Left forelimb (tissue), 1 donor: Measurements from ENCODE around the gene CDK3.
"Not testable (repeated sequence)": the region's sequence is repeated elsewhere in the genome, so short reads cannot be mapped to it uniquely, and the experiment has no call there.

Source experiments
- DNase-seq: peaks from one replicate; pipeline ENCODE4 v3.0.0-alpha.2; 2018; ENCODE audit warnings: low spot score

CDK3 gene

DNA sequence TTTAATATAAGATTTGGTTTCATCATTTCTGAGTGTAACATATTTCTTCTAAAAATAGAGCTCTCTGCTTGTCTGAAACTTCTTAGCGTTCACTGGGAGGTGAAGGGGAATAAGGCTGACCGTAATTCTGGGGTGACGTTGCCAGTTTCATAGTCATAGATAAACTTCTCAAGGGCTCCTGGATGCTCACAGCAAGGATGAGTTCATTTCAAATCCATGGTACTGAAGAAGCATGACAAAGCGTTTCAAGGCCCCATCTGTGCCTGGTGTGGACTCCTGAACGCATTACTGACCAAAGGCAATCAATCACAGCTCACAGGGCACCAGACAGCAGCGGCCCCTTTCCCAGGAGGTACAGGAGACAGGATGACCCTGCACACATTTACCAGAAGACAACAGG, 38.5 kb downstream of the CDK3 start:
- DNase-seq, result no peak

DNA sequence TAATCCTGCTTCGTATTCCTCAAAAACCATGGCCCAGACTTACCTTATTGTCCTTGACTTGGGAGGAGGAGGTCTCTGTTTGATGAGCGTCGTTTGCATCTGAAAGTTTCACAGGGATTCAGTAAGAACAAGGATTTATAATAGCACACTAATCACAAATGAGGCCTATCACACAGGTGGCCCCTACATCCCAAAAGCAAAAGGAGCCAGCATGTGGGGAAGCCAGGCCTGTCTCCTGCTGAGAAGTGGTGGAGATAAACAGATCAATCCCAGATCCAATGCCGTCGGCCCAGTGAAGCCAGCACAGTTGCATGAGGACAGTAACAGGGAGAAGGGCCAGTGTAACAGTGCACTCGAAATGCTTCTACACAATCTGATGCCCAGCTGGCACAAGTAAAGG, 39.7 kb downstream of the CDK3 start:
- no peak for DNase-seq

DNA sequence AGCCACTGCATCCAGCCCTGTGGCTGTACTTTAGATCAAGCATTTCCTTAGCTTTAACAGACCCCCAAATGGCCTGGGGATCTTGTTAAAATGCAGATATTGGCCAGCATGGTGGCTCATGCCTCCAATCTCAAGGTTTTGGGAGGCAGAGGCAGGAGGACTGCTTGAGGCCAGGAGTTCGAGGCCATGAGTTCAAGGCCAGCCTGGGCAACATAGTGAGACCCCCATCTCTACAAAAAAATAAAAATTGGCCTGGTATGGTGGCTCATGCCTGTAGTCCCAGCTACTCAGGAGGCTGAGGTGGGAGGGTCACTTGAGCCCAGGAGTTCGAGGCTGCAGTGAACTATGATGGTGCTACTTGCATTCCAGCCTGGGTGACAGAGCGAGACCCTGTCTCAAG, 42.2 kb downstream of the CDK3 start:
- DNase-seq, result not testable (repeated sequence)

DNA sequence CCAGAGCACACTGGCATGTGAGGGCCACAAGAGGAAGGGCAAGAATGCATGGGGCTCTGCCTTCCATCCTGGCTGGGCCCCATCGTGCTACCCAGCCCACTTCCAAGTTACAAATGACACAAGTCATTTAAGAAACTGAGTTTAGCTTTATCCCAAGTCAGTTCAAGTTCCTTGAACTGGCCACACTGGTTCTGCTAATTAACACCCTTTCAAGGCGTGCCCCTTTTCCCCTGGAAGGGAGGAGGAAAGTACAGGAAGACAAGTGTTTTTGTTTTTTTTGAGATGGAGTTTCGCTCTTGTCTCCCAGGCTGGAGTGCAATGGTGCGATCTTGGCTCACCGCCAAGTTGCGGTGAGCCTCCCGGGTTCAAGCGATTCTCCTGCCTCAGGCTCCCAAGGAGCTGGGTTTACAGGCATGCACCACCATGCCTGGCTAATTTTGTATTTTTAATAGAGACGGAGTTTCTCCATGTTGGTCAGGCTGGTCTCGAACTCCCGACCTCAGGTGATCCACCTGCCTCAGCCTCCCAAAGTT, 43.9 kb downstream of the CDK3 start:
- not testable (repeated sequence) for DNase-seq

DNA sequence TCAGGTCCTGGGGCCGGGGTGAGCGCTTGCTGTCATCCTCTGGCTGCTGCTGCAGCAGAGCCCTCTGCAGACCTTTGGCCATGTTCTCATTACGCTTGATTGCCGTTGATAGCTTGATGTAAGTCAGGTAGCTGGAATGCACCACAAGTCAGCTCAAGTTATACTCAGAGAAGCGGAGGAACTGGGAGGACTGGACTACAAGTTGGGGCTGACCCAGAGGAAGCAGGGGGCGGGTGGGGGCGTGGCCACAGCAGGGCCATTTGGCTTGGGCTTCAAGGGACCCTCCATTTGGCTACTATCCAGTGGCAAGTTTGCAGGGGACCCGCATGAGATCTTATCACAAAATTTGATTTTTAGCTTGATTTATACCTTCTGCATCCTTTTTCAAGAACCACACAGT, 45.4 kb downstream of the CDK3 start:
- no peak for DNase-seq

DNA sequence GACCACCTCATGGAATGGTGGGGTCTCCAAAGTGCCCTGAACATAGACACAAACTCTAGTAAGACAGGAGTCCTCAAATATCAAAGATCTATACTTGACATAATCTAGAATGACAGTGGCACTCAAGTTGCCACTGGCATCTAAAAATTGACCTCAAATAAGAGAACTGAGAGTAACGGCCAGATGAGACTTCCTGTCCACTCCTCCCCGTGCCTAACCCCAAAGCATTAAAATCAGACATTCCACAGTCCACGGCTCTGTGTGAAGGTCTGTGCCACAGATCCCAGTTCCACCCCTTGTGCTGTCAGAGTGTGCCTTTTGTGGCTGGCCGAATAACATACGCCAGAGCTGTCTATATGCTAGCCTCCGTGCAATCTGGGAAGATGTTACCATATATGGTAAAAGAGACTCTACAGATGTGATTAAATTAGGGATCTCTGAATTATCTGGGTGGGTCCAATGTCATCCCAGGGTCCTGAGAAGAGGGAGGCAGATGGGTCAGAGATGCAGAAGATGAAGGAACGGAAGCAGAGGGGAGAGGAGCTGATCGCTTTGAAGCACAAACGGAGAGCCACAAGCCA, 47.5 kb downstream of the CDK3 start:
- DNase-seq, result no peak

DNA sequence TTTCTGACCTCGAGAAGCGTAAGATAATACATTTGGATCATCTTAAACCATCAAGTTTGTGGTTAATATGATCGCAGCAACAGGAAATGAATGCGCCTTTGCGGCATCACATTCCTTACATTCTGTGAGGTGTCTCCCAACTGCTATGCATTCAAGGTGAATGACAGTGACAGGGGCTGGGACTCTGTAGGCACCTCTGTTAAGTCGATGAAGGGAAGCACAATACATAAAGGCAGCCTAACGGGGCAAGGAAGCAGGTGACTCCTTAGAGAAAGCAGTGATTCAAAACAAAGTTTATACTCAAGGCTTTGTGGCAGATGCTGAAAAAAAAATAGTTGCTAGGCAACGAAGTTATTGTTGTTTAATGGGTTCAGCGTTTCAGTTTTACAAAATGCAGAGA, 48.1 kb downstream of the CDK3 start:
- DNase-seq, result no peak

DNA sequence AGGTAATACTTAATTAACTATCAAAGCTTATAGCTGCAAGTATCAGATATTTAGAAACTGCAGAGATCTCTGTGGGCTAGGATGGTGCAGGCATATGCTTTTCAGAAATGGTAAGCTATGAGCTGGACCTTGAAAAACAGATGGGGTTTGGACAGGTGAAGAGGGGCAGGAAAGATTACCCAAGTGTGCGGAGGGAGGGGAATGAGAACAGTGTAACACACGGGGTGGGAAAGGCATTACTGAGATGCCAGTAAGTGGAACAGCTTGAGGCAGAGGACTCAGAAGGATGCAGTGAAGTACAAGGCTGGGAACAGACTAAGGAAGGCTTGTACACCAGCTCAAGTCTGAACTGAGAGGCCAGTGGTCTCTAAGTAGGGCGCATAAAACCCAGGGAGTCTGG, 48.6 kb downstream of the CDK3 start:
- no peak for DNase-seq

DNA sequence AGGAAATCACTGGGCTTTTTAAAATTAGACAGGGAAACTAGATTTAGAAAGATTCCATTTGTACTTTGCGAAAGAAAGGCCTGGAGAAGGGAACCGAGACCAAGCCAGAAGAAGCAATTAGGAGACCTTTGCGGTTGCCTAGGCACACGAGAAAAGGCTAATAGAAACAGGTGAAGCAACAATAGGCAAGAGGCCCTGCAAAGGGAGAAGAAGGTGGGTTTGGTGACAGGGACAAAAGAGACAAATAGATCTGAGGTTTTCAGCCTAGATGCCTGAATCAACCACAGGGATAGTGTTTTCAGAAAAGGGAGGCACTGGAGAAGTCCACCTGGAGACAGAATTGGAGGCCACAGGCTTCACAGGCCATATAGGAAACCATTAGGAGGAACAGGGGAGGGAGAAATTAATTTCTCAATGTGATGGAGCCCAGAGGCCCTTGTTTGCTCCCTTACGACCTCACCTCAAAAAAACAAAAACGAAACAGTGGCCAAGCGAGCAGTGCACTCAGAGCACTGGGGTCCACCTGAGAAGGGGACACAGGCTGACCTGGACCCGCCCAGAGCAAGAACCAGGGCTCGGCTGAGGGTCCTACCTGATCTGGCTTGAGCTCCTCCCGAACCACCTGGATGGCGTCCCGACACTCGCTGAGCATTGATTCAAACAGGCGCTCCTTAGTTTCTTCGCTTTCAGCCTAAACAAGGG, 49.3 kb downstream of the CDK3 start:
- no peak for DNase-seq

DNA sequence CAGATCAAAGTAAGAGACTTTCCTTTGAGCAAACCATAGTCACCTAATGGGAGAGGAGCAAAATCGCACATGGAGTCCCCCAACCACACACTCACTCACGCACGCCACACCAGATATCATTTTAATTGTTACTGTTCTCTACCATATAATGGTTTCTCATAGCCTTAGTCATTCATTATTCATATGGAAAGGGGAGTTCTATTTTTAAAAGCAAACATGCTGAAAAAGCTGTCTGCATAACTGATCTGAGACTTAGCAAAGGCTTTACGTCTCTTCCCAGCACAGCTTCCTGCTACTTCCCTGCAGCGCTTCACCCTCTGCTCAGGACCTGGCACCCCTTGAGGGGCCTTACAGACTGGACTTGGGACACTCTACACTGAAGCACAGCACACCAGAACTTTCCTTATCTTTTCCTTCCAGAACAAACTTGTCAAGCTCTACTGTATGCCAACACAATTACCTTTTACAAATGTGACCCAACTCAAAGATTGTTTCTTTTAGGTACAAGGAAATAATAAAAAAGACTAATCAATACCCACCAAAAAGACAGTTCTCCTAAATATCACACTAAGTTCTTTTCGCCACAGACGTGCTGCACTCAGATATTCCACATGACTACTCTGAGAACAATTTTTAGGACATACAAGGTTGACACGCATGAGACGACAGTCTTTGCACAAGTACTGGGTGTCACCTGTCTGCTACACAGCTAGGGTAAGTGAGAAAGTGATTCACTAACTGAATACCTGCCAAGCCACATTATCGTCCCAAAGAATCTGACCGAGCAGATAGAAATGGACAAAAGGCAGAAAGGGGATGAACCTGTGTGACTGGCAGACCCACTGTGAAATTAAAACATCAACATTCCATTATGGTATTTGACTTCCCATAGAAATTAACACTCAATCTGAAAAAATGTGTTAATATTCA, 50.1 kb downstream of the CDK3 start:
- DNase-seq, result no peak

DNA sequence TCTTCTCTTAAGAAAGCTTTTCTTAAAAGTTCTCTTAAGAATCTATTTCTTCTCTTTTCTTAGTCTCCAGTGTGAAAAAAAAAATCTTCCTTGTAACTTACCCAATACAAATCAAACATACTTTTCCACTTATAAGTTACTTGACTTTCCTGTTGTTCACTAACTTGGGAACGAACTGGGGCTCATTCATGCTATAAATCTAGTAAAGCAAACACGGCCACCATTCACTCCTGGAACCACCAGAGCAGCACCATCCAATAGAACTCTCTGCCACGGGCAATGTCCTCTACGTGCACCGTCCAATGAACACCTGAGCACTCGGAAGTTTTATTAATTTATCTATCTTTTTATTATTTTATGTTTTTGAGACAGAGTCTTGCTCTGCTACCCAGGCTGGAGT, 50.9 kb downstream of the CDK3 start:
- DNase-seq, result no peak

DNA sequence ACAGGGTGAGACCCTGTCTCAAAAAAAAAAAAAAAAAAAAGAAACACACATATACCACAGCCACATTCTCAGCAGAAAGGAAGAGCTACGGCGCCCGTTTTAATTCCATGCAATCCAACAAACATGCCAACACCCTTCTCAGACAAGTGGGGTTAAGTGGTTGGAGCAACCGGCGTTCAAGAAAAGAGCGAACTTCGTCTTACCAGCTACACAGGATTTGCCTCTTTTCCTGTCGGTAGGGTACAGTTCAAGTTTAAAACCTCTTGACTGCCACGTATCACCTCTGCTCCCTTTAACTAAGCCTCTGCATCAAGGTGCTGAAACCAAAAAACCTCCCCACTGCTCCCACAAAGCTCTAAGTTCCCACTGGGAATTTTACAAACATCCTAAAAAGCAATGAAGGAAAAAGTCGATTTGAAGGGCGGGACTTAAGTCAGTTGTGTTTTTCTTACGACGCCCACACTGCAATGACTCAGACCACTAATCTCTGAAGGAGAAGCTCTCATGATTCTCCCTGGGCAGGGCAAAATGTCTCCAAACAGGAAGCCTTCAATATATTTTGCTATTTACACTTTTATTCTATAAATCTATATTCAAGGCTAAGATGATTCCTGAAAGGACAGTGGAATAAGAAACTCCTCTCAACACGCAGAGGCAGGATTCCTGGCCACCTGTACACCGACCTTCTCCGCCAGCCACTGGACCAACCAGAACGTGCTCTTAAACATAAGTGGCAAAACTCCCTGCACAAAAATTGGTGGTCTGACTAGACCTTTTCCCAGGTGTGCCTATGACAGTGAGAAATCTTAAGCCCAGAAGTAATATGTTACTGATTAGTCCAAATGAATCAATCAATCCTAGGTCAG, 52.8 kb downstream of the CDK3 start:
- DNase-seq, result no peak

DNA sequence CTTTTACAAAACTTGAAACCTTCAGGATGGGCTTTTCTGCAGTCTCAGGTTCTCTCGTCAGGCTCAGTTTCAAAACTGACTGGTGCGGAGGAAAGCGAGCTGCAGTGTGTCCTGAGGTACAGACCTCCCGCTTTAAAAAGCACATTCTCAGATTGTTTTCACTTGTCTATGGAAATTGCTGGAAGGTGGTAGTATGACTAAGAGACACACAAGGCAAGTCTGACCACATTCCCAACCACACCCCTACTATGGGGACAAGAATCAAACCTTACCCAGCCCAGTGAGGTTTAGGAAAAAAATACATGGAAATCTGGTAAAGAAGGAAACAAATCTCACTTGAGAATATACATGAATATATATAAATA, 53.4 kb downstream of the CDK3 start:
- no peak for DNase-seq
